ENCODE measurements around the gene GOLGA6L10. TPM values are rescaled to one million over a fixed set of nuclear protein-coding genes. Genes with fewer than 3 reads are reported as not detected.

GOLGA6L10 gene
- polyA plus RNA-seq, 1 of the 3 experiments (the other 2 are of a cell fraction), result 0.10 TPM

Other genes starting within 250 kb of the GOLGA6L10 start
- 12.3 and 15.3 TPM in 2 replicates for gene EFL1, start 86.7 kb downstream of the GOLGA6L10 start, polyA plus RNA-seq (2012; rRNA removed)
- 2.8 and 5.4 TPM in 2 replicates for gene SAXO2, start 86.7 kb downstream of the GOLGA6L10 start, polyA plus RNA-seq (2012; rRNA removed)
- 7.3 and 7.4 TPM in 2 replicates for gene GOLGA6L9, start 80.3 kb upstream of the GOLGA6L10 start, polyA plus RNA-seq (2012; rRNA removed)
- gene RPS17, start 191.0 kb upstream of the GOLGA6L10 start, polyA plus RNA-seq (2012; rRNA removed), result 8,662 and 9,168 TPM in 2 replicates

Measured in SK-N-SH (cell line).